Measurements from ENCODE around the gene CFDP1. TPM values are rescaled to one million over a fixed set of nuclear protein-coding genes. Genes with fewer than 3 reads are reported as not detected.

CFDP1 gene
- total RNA-seq (10 to 100 TPM; 34.2 to 39.1 TPM), polyA plus RNA-seq (33.8 TPM)

- peak; percentile 94 to 98 (median 96) for DNase-seq
- H3K27ac ChIP-seq (ENCODE audit: low read depth, low read length): peak within 1 kb of the TSS; percentile 98
- peak within 1 kb of the TSS; percentile 94 to 99 (median 97) for H3K27ac Mint-ChIP-seq
- peak within 1 kb of the TSS; percentile 86 to 95 (median 93) for H3K4me3 Mint-ChIP-seq
- H3K4me1 ChIP-seq (ENCODE audit: insufficient read depth, low read length): peaks cover 12% of the 10 kb centered on the region
- H3K4me3 ChIP-seq (ENCODE audit: low read length): peak within 1 kb of the TSS; percentile 93
- peaks cover 25 to 46% (median 39%) of the 10 kb centered on the region in 3 donors for H3K4me1 Mint-ChIP-seq
- ChIA-PET CTCF (interaction anchor here (0.8 to 2.7 kb wide), 14 partner anchors 12 to 233 kb away, joined by 3 to 37 read pairs (median 4); partner anchors contain the start of genes ADAT1, KARS1, TERF2IP and TMEM170A), POLR2A (interaction anchor here (0.6 to 2.5 kb wide), 10 partner anchors 12 to 1138 kb away, joined by 3 to 21 read pairs (median 4); partner anchors contain the start of genes ADAT1, GABARAPL2, KARS1 and TERF2IP)
- H3K27me3 Mint-ChIP-seq: peaks cover 0 to 2% of the 10 kb centered on the region in 2 donors
- H3K36me3 ChIP-seq (ENCODE audit: insufficient read depth, low read length): no peaks in the 10 kb centered on the region
- H3K36me3 Mint-ChIP-seq: peaks cover 0 to 18% (median 0%) of the 10 kb centered on the region in 3 donors
- H3K9me3 ChIP-seq (ENCODE audit: low read length): no peaks in the 10 kb centered on the region
- H3K9me3 Mint-ChIP-seq: no peaks in the 10 kb centered on the region
- no peaks in the 10 kb centered on the region for H3K27me3 ChIP-seq (ENCODE audit: insufficient read depth, low read length, poor library complexity, severe bottlenecking)
Observed at GRCh38 chr16:75432828-75433731, at the start of gene CFDP1. Gene CFDP1, minus strand, starts transcription at chr16:75433503. Its CDS starts 151 bp downstream, at chr16:75433352.

GRCh38 chr16:75482434-75483205, 49.3 kb upstream of the CFDP1 start:
- Histone ChIP-seq H3K36me3 (ENCODE audit: insufficient read depth, low read length) (no peaks in the 10 kb centered on the region), H3K4me3 (ENCODE audit: low read length) (no peak overlapping the region), H3K4me1 (ENCODE audit: insufficient read depth, low read length) (no peaks in the 10 kb centered on the region), H3K9me3 (ENCODE audit: low read length) (no peaks in the 10 kb centered on the region), H3K27me3 (ENCODE audit: insufficient read depth, low read length, poor library complexity, severe bottlenecking) (peaks cover 4% of the 10 kb centered on the region), H3K27ac (ENCODE audit: low read depth, low read length) (no peak overlapping the region)
- no peaks in the 10 kb centered on the region for H3K9me3 Mint-ChIP-seq
- no peak overlapping the region for H3K4me3 Mint-ChIP-seq
- H3K27ac Mint-ChIP-seq: no peak overlapping the region
- ChIA-PET CTCF (interaction anchor here (2.3 kb wide), 1 partner anchor 17 kb away, joined by 5 read pairs; no protein-coding TSS in a partner anchor), POLR2A (no interaction called here)
- H3K4me1 Mint-ChIP-seq: no peaks in the 10 kb centered on the region
- peaks cover 6 to 32% of the 10 kb centered on the region in 2 donors for H3K27me3 Mint-ChIP-seq
- no peak for DNase-seq
- no peaks in the 10 kb centered on the region for H3K36me3 Mint-ChIP-seq

- ChIA-PET CTCF (interaction anchor here (2.3 kb wide), 1 partner anchor 16 kb away, joined by 5 read pairs; no protein-coding TSS in a partner anchor), POLR2A (no interaction called here)
- H3K4me1 ChIP-seq (ENCODE audit: insufficient read depth, low read length): no peaks in the 10 kb centered on the region
- Mint-ChIP-seq H3K9me3 (no peaks in the 10 kb centered on the region), H3K4me1 (no peaks in the 10 kb centered on the region), H3K27ac (no peak overlapping the region), H3K4me3 (no peak overlapping the region), H3K36me3 (no peaks in the 10 kb centered on the region), H3K27me3 (peaks cover 10 to 27% of the 10 kb centered on the region in 2 donors)
- H3K36me3 ChIP-seq (ENCODE audit: insufficient read depth, low read length): no peaks in the 10 kb centered on the region
- no peak overlapping the region for H3K4me3 ChIP-seq (ENCODE audit: low read length)
- H3K27ac ChIP-seq (ENCODE audit: low read depth, low read length): no peak overlapping the region
- H3K27me3 ChIP-seq (ENCODE audit: insufficient read depth, low read length, poor library complexity, severe bottlenecking): no peaks in the 10 kb centered on the region
- no peaks in the 10 kb centered on the region for H3K9me3 ChIP-seq (ENCODE audit: low read length)
- no peak for DNase-seq
Observed at GRCh38 chr16:75481475-75481874, 48.2 kb upstream of the CFDP1 start.

- peaks cover 7 to 18% of the 10 kb centered on the region in 2 donors for H3K27me3 Mint-ChIP-seq
- DNase-seq: no peak
- H3K4me3 ChIP-seq (ENCODE audit: low read length): no peak overlapping the region
- no peaks in the 10 kb centered on the region for H3K27me3 ChIP-seq (ENCODE audit: insufficient read depth, low read length, poor library complexity, severe bottlenecking)
- no peaks in the 10 kb centered on the region for H3K9me3 Mint-ChIP-seq
- no peak overlapping the region for H3K4me3 Mint-ChIP-seq
- no peaks in the 10 kb centered on the region for H3K9me3 ChIP-seq (ENCODE audit: low read length)
- no peaks in the 10 kb centered on the region for H3K36me3 Mint-ChIP-seq
- H3K36me3 ChIP-seq (ENCODE audit: insufficient read depth, low read length): no peaks in the 10 kb centered on the region
- no peak overlapping the region for H3K27ac ChIP-seq (ENCODE audit: low read depth, low read length)
- H3K4me1 ChIP-seq (ENCODE audit: insufficient read depth, low read length): no peaks in the 10 kb centered on the region
- no peaks in the 10 kb centered on the region for H3K4me1 Mint-ChIP-seq
- ChIA-PET CTCF (no interaction called here), POLR2A (no interaction called here)
- no peak overlapping the region for H3K27ac Mint-ChIP-seq
Observed at GRCh38 chr16:75479421-75479990, 46.2 kb upstream of the CFDP1 start.

GRCh38 chr16:75478480-75479345, 45.4 kb upstream of the CFDP1 start:
- CTCF ChIA-PET: interaction anchor here (1.5 kb wide), 1 partner anchor 285 kb away, joined by 6 read pairs; no protein-coding TSS in a partner anchor

GRCh38 chr16:75477680-75478473, 44.6 kb upstream of the CFDP1 start:
- Mint-ChIP-seq H3K4me3 (no peak overlapping the region), H3K9me3 (no peaks in the 10 kb centered on the region), H3K27ac (peak overlapping the region in 3 of 8 donors; percentile 12 to 78 (median 25)), H3K27me3 (peaks cover 7 to 18% of the 10 kb centered on the region in 2 donors), H3K4me1 (no peaks in the 10 kb centered on the region), H3K36me3 (no peaks in the 10 kb centered on the region)
- DNase-seq: no peak
- ChIA-PET POLR2A (no interaction called here), CTCF (interaction anchor here (1.3 to 1.5 kb wide), 2 partner anchors 13 to 286 kb away, joined by 6 read pairs; partner anchors contain the start of gene TMEM170A)
- H3K9me3 ChIP-seq (ENCODE audit: low read length): no peaks in the 10 kb centered on the region
- no peak overlapping the region for H3K27ac ChIP-seq (ENCODE audit: low read depth, low read length)
- H3K36me3 ChIP-seq (ENCODE audit: insufficient read depth, low read length): no peaks in the 10 kb centered on the region
- H3K27me3 ChIP-seq (ENCODE audit: insufficient read depth, low read length, poor library complexity, severe bottlenecking): no peaks in the 10 kb centered on the region
- H3K4me1 ChIP-seq (ENCODE audit: insufficient read depth, low read length): no peaks in the 10 kb centered on the region
- H3K4me3 ChIP-seq (ENCODE audit: low read length): no peak overlapping the region

More at GRCh38 chr16:75478480-75479345, 45.4 kb upstream of the CFDP1 start:
- no peaks in the 10 kb centered on the region for H3K36me3 Mint-ChIP-seq
- POLR2A ChIA-PET: no interaction called here
- Histone ChIP-seq H3K9me3 (ENCODE audit: low read length) (no peaks in the 10 kb centered on the region), H3K4me3 (ENCODE audit: low read length) (no peak overlapping the region), H3K4me1 (ENCODE audit: insufficient read depth, low read length) (no peaks in the 10 kb centered on the region), H3K27ac (ENCODE audit: low read depth, low read length) (no peak overlapping the region), H3K36me3 (ENCODE audit: insufficient read depth, low read length) (no peaks in the 10 kb centered on the region), H3K27me3 (ENCODE audit: insufficient read depth, low read length, poor library complexity, severe bottlenecking) (no peaks in the 10 kb centered on the region)
- H3K27ac Mint-ChIP-seq: no peak overlapping the region
- H3K9me3 Mint-ChIP-seq: no peaks in the 10 kb centered on the region
- no peaks in the 10 kb centered on the region for H3K4me1 Mint-ChIP-seq
- no peak for DNase-seq
- H3K4me3 Mint-ChIP-seq: no peak overlapping the region
- H3K27me3 Mint-ChIP-seq: peaks cover 7 to 18% of the 10 kb centered on the region in 2 donors

Measured in CD8-positive, alpha-beta memory T cell (primary cell).